AG10803 (cell line): Measurements from ENCODE around the gene NRDC.

Source experiments
- DNase-seq: peaks from one replicate; pipeline ENCODE4 v3.0.0; 2010; ENCODE audit warnings: low read depth
- H3K4me3 ChIP-seq: 2 replicates; pipeline ENCODE4 v1.5.1; 2011; ENCODE audit warnings: mild to moderate bottlenecking, low read length, control low read depth
- TF ChIP-seq, protein P1 (sequence below): conservative IDR thresholded peaks from 2 replicates; pipeline ENCODE4 v1.5.1; 2011; ENCODE audit warnings: mild to moderate bottlenecking, low read length, control low read depth, inconsistent platforms

Gene NRDC

DNA sequence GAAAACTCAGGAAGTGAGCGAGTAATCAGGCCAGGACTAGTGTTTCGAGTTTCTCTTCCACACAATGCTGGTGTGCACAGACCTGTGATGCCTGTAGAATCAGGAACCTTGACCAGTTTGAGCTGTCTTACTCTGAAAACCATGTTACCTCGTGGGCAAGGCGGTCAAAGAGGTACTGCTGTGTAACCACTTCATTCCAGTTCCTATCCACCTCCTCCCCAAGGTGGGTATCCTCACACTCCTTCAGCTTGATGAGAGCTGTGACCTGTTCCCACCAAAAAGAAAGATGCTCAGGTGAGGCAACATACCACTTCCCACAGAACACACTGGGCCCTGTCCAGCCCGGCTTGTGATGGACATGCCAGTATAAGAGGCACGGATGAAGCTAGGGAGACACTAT, 88.1 kb downstream of the NRDC start:
- no peak for DNase-seq
- no peak overlapping the region for H3K4me3 ChIP-seq
- TF ChIP-seq, protein P1, sequence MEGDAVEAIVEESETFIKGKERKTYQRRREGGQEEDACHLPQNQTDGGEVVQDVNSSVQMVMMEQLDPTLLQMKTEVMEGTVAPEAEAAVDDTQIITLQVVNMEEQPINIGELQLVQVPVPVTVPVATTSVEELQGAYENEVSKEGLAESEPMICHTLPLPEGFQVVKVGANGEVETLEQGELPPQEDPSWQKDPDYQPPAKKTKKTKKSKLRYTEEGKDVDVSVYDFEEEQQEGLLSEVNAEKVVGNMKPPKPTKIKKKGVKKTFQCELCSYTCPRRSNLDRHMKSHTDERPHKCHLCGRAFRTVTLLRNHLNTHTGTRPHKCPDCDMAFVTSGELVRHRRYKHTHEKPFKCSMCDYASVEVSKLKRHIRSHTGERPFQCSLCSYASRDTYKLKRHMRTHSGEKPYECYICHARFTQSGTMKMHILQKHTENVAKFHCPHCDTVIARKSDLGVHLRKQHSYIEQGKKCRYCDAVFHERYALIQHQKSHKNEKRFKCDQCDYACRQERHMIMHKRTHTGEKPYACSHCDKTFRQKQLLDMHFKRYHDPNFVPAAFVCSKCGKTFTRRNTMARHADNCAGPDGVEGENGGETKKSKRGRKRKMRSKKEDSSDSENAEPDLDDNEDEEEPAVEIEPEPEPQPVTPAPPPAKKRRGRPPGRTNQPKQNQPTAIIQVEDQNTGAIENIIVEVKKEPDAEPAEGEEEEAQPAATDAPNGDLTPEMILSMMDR: no peak

DNA sequence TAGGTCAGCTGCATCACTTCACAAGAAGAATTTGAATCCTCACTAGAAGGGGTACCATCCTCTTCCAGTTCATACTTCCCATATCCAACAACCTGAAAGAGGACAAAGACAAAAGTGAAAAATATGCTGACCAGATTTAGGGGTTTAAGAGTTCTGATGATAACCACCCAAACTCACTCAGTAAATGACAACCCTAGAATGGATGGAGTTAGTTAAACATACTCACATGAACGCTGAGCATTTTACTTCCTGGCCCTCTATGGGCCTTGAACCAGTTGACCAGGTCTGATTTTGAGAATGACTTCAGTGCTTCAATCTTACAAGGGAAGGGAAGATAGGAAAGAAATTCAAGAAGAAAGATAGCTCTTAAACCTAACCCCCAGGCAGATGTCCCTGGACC, 89.2 kb downstream of the NRDC start:
- H3K4me3 ChIP-seq: no peak overlapping the region
- TF ChIP-seq, protein P1: no peak
- DNase-seq: no peak

DNA sequence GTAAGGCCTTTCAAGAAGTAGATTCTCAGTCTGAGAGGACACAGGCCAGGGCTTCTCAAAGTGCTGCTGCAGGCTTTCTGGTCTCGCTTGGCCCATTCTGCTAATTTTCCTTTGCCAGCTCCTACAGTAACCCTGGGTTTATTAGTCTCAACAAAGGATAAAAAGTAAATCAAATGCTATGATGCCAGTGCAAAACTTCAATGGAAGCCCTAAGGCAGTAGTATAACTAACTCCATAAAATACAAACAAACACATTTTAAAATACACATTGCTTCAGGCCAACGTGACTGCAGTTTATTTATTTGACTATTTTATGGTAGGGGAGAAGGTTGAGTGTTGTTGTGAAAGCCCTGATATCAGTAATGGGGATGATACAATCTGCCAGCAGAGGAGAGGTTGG, 89.6 kb downstream of the NRDC start:
- H3K4me3 ChIP-seq: no peak overlapping the region
- TF ChIP-seq, protein P1: no peak
- DNase-seq: no peak

DNA sequence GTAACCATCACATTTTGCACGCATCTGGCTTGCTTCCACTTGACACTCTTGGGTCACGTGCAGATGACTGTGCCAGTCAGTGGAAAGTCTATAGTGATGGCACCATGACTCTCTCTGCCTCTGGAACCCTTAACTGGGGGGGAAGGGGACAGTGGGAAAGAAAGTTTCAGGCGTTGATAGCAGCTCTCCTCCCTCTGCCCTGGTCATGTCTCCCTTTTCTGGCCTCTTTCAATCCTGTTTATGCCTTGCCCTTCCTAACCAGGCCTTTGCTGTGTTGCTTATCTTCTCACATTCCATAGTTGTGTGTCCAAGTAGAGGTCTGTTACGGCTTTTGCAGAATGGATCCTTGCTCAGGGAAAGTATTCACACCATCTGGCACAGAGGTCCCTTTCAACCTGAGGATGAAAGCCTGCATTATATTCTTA, 93.5 kb downstream of the NRDC start:
- TF ChIP-seq, protein P1: no peak
- no peak for DNase-seq
- no peak overlapping the region for H3K4me3 ChIP-seq

DNA sequence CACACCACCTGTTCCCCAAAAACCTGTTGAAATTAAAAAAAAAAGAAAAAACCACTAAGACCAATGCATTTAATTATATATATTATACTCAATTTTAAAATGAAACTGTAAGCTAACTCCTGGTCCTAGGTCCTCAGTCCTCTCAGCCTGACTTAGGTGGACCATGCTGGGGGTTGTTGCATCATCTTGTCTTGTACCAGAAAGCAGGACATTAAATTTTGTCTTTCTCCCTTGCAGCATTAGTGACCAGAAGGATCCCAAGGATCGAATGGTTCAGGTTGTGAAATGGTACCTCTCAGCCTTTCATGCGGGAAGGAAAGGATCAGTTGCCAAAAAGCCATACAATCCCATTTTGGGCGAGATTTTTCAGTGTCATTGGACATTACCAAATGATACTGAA, 97.6 kb downstream of the NRDC start:
- TF ChIP-seq, protein P1: no peak
- no peak for DNase-seq
- no peak overlapping the region for H3K4me3 ChIP-seq

DNA sequence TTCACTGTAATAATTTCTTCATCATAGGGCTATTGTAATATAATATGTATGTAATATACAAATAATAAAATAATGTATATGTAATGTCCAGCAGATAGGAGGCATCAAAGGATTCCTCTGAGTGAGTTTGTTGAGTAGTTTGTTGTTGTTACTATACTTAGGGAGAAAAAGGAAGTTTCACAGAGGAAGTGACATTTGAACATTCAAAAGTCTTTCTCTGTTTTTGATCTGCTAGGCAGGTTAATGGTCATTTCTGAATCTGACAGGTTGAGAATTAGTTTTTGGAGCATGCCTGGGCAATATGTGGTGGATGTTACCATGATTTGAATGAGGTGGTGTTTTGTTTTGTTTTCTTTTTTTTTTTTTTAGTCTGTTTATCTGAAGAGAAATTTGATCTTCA, 102.1 kb downstream of the NRDC start:
- H3K4me3 ChIP-seq: no peak overlapping the region
- TF ChIP-seq, protein P1: no peak
- no peak for DNase-seq

DNA sequence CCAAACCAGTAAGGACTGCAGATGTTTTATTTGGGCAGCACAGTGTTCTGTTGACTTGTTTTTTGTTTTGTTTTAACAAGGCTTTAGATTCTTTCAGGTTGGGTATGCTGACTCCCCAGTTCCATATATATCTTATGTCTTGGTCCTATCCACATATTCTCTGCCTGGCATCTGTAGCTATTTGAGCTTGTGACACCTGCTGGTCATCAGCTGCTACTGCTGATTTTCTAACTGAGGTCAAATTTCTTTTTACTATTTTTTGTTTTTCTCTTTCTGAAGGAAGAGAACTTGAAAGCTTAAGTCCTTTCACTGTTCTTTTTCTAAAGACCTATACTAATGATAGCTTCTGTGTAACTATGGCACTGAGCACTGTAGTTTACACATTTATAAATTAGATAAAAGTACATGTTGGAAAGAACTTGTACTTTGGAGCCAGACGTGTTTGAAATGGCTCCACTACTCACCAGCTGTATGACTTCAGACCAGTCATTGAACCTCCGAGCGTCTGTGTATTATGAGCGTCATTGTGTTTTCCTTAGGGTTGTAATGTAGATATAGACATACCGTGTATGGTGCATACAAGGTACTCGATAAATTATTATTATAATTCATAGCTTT, 109.4 kb downstream of the NRDC start:
- H3K4me3 ChIP-seq: no peak overlapping the region
- TF ChIP-seq, protein P1: peak; percentile 86
- peak; percentile 73 for DNase-seq
